ENCODE measurements around the gene NTN5.

DNA sequence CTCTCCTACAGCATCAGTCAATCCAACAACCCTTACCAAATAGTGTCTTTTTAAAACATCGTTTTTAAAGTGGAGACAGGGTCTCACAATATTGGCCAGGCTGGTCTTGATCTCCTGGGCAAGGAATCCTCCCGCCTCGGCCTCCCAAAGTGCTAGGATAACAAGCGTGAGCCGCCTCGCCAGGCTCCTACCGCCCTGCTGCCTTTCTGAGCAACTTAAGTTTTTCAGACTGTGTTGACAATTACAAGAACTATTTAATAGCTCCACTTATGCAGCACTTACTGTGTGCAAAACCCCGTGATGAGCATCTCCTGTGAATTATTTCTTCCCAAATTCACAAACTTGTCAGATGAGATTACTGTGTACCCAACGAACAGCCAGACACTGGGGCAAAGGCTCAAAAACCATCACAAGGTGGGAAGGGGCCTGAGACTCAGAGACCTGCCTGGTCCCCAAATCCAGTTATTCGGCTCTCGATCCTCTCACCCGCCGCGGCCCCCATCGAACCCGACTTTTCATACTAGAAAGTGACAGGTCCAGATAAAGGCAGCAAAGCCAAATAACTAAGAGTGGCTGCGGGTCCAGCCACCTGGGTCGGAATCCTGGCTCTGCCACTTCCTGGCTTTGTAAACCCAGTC, 54.4 kb downstream of the NTN5 start:
- TF ChIP-seq SUZ12 (IDR thresholded peaks at IDR 0.05) (no peak), SP1 (IDR thresholded peaks at IDR 0.05) (no peak), CTBP1 (IDR thresholded peaks at IDR 0.05; ENCODE audit: borderline replicate concordance) (no peak), FOXK2 (IDR thresholded peaks at IDR 0.05) (no peak), FOXM1 (IDR thresholded peaks at IDR 0.05; ENCODE audit: borderline replicate concordance) (no peak), L3MBTL2 (conservative IDR thresholded peaks at IDR 0.05) (no peak), TARDBP (IDR thresholded peaks at IDR 0.05) (no peak), BHLHE40 (IDR thresholded peaks at IDR 0.05; ENCODE audit: borderline replicate concordance) (no peak)

All from HEK293T (cell line).